Endometrial microvascular endothelial cells (primary cell): ENCODE data around the gene MYOM1. TPM values are rescaled to one million over a fixed set of nuclear protein-coding genes. Genes with fewer than 3 reads are reported as not detected.
"Not testable (repeated sequence)": the region's sequence is repeated elsewhere in the genome, so short reads cannot be mapped to it uniquely, and the experiment has no call there.

ENCODE experiments used
- in situ Hi-C: cut with HindIII; loops from 2 replicates; pipeline ENCODE4 v1.10.0; 2017; ENCODE audit warnings: low sequenced_read_pairs, low pct_unique_long_range_greater_than_20kb; ENCODE audit errors: inconsistent ontology term
- total RNA-seq: library from RNA; depleted of rRNA; stranded (reverse); fragments of >200 nt; gene quantifications from one replicate; pipeline ENCODE4 v1.2.3, GENCODE V29; 2015; ENCODE audit errors: inconsistent ontology term

MYOM1 gene
- total RNA-seq, 1 donor from 2014 or later, result not detected

DNA sequence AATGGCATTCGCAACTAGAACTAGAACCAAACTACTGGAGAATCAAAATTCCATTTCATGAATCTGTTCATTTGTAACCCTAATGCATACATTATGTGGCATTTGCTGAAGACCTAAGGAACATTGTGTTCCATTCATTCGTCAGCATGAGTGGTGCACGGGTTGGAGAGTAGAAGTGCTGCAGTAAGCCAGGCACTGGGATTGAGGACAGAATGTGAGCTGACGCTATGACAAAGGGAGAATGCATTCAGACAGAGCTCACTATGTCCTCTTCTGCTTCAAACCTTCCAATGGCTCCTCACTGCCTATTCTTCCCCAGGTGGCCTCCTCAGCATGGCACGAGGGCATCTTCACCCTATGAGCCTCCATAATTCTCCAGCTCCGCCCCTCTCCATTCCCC lies 6.3 kb upstream of the MYOM1 start:
- in situ Hi-C loops, result no loop called here

- in situ Hi-C loops, result no loop called here
Observed at GRCh38 chr18:3225588-3225987, 5.8 kb upstream of the MYOM1 start.

DNA sequence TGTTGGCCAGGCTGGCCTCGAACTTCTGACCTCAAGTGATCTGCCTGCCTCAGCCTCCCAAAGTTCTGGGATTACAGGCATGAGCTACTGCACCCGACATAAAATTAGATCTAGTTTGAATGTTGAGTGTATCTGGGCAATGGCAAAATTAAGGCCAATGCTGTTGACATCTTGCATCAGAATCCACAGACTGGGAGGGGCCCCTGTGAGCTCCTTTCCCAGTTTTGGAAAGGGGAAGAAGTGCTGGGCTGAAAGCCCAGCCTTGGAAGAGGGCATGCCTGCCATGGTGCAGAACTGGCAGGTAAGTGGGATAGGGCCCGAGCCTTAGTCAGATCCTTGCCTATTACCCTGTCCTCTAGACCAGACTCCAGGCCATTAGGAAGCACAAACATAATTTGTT lies 4.5 kb upstream of the MYOM1 start:
- in situ Hi-C loops, result no loop called here

DNA sequence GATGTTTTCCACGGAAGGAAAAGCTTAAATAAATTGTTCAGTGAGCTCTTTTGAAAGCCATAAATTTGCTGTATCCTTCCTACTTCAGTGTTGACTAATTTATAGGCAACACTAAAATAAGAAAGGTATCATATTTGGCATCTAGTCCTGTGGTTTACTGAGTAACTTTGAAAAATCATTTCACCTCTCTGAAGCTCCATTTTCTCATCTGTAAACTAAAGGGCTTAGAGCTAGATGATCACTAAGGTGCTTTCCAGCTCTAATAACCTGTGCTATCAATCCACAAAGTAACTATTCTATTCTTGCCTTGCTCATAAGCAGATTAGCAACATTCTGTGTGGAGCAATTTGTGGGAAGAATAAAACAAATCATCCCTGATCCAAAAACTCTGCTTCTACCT lies 3.6 kb upstream of the MYOM1 start:
- in situ Hi-C loops, result no loop called here

DNA sequence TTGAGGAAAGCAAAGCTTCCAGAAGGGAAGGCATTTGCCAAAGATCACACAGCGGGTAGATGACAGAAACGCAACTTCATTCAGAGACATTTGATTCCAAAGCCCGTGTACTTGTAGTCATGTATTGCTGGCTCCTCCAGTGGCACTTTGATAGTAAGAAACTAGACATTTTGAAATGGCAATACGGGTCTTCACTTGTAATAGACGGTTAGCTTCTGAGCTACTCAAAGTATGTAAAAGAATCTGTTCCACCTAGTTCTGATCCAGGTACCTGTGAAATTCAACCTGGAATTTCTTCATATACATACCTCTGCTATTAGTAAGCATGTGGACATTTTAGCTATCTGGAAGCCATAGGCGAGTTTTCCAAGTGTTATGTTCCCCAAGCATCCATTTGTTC lies 1.7 kb upstream of the MYOM1 start:
- in situ Hi-C loops, result no loop called here

DNA sequence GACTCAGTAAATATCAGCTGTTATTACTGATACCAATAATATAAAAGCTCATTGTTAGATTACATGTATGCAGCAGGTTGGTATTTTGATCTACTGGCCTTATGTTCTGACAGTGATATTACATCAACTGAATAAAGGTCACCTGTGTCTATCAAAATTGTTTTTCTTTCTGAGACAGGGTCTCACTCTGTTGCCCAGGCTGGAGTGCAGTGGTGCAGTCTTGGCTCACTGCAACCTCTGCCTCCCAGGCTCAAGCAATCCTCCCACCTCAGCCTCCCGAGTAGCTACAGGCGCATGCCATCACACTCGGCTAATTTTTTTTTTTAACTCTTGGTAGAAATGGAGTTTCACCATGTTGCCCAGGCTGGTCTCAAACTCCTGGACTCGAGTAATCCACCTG lies 1.1 kb upstream of the MYOM1 start:
- in situ Hi-C loops, result not testable (repeated sequence)

DNA sequence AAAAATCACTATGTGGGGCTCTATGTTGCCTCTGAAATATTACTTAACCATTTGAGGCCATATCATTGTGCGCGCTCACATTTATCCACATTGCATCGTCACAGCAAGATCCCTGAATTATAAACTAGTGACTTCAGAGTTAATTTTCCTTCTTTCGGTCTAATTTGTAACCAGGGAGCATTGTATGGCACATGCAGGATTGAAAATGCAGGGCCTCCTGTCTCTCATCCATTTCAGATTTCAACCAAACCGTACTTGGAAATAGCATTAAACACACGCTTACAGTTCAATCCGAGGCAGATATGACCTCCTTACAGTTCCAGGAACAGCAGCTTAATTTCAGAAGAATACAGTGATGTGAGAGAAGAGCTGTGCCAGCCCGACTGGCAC lies 532 bp downstream of the MYOM1 start:
- in situ Hi-C loops, result no loop called here

GRCh38 chr18:3218819-3219218 lies 949 bp downstream of the MYOM1 start:
- in situ Hi-C loops, result no loop called here

DNA sequence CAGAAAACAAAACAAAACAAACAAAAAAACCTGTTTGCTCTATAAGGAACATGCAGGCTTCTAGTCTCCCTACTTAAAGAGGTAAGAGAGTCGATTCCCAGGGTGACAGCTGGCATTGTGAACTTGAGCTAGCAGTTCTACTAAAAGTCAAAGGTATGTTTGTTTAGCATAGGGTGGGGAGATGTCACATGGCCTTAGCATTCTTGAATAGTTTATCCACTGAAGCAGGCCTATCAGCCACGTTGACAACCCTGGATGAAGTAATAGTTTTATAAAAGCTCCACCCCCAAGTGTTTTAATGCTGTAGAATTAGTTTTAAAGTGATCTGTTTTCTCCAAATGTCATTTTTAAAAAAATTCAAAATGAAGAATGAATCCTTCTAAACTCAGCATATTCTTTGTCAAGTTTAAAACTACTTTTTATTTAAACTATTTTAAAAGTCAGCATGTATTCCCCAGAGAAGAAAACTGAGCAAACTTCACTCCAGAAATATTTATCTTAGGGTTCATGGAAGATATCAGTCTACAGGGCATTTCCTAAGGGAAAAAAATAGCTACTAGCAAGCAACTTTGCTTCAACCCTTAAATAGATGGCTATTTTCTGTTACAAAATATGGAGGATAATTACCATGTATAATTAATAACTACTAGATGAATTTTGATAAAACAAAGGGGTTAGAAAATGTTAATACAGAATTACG lies 1.7 kb downstream of the MYOM1 start:
- in situ Hi-C loops, result no loop called here

GRCh38 chr18:3216987-3217386 lies 2.8 kb downstream of the MYOM1 start:
- in situ Hi-C loops, result no loop called here

DNA sequence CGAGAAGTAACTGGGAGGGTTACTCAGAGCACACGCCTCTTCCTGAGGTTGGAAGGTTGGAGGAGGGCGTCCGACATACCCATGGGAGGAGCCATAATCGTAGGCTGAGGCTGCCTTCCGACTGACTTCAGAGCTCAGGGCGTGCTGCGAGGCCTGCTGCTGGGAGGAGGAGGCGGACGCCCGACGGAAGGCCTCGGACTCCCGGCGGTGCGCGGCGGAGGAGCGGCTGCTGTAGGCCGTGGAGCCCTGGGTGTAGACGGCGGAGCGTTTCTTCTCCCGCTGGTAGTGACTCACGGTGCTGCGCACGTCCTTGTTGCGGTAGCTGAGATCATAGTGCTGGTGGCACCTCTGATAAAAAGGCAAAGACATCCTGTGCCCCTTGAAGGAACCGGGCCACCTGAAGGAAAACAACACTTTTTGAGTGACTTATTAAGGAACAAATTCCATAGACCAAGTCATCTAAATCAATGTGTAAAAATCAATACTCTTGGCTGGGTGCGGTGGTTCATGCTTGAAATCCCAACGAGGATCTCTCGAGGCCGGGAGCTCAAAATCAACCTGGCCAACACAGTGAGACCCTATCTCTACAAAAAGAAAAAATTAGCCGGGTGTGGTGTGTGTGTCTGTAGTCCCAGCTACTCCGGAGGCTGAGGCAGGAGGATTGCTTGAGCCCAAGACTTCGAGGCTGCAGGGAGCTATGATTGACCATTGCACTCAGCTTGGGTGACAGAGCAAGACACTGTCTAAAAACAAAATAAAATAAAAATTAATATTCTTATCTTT lies 4.7 kb downstream of the MYOM1 start:
- in situ Hi-C loops, result no loop called here

- in situ Hi-C loops, result no loop called here
Observed at GRCh38 chr18:3213300-3214059, 6.3 kb downstream of the MYOM1 start.

GRCh38 chr18:3212657-3213056 lies 7.1 kb downstream of the MYOM1 start:
- in situ Hi-C loops, result no loop called here

DNA sequence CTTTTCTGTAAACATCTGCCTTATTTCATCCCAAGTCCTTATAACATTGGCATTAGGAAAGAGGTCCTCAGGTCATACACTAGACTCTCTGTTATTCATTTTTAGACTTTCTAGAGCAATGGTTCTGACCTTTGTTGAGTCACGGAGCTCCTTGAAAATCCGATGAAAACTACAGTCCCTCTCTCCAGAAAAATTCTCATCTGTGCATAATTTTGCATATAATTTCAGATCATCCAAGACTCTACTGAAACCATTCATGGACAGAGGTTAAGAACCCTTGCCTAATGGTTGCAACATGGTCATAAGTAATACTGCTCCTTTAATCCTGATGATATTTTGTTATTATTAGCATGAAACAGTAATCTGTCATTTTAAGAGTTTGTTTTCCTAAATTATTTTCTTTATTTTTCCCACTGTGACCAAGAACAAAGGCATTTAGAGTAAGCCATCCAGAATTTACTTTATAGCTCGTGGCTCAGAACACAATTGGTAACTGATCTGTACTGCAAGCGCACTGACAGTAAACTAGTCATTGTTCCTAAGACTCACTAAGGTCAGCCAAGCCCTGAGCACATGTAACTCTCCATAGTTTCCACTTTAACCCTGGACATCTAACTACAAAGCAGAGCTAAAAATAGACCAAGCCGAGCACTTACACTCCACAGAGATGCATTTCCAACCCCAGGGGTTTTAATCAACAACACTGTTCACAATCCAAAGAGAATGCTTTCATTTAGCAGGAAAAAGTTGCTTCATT lies 8.4 kb downstream of the MYOM1 start:
- in situ Hi-C loops, result no loop called here

DNA sequence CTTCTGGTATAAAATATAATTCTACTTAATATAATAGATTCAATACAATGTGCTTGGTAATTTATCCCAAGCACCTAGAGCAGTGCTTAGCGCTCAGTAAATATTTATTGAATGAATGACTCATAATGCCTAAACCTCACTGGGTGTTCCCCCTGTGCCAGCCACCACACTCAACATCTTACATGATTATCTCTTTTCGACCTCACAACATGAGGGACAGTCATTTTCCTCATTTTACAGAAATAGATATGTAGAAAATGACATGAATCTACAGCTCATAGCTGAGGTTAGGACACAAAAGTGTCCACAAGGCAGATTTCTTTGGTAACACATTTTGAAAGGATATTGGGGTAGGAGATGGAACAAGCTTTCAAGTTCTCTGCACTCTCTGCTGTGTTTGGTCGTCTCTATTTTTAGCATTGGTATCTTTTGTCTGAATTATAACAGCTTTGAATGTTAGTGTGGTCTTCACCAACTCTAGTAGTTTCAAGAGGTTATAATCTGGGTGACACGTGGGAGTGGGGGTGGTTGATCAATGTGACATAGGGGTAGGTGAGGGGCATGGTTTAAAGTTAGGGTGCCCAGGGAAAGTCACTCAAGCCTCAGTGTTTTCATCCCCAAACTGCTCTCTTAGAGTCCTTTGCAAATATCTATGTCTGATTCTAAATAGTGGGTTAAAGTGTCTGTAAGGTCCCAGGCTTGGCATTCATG lies 9.8 kb downstream of the MYOM1 start:
- in situ Hi-C loops, result no loop called here

- in situ Hi-C loops, result no loop called here
Observed at GRCh38 chr18:3207565-3207964, 12.2 kb downstream of the MYOM1 start.

- in situ Hi-C loops, result no loop called here
Observed at GRCh38 chr18:3205239-3205638, 14.5 kb downstream of the MYOM1 start.

DNA sequence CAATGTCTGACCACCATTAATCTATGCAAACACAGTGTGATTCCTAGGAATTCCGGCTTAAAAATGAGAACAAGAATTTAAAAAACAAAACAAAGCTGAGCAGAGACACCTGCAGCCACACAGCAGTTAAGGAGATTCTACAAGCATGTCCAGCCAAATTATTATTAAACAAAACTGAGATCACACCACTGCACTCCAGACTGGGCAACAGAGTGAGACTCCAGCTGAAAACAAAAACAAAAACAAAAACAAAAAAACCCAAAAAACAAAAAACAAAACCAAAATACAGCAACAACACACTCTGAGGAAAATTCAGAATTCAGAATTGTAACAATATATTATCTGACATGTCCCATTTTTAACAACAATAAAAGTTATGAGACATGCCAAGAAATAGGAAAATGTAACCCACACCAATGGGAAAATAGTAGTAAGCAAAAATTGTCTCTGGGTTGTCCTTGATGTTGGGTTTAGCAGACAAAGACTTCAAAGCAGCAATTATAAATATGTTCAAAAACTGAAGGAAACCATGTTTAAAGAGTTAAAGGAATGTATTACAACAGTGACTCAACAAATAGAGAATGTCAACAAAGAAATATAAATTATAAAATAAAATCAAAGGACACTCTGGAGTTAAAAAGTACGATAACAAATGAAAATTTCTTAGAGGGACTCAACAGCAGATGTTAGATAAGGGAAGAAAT lies 19.7 kb downstream of the MYOM1 start:
- in situ Hi-C loops, result no loop called here
